Stimulated activated CD8-positive, alpha-beta memory T cell treated with anti-CD3 and anti-CD28 coated beads, Interleukin-12 subunit alpha, Interleukin-12 subunit beta, amount 100 ng/mL, for 24 hours (primary cell): ENCODE data around the gene MICAL2.

Experiments
- DNase-seq: peaks from one replicate; pipeline ENCODE4 v3.0.0-alpha.2; 2020; ENCODE audit errors: extremely low read depth

MICAL2 gene

GRCh38 chr11:12076840-12077534, 33.4 kb upstream of the MICAL2 start:
- DNase-seq: no peak

- no peak for DNase-seq
Measured at GRCh38 chr11:12077535-12078280, 32.7 kb upstream of the MICAL2 start.

DNA sequence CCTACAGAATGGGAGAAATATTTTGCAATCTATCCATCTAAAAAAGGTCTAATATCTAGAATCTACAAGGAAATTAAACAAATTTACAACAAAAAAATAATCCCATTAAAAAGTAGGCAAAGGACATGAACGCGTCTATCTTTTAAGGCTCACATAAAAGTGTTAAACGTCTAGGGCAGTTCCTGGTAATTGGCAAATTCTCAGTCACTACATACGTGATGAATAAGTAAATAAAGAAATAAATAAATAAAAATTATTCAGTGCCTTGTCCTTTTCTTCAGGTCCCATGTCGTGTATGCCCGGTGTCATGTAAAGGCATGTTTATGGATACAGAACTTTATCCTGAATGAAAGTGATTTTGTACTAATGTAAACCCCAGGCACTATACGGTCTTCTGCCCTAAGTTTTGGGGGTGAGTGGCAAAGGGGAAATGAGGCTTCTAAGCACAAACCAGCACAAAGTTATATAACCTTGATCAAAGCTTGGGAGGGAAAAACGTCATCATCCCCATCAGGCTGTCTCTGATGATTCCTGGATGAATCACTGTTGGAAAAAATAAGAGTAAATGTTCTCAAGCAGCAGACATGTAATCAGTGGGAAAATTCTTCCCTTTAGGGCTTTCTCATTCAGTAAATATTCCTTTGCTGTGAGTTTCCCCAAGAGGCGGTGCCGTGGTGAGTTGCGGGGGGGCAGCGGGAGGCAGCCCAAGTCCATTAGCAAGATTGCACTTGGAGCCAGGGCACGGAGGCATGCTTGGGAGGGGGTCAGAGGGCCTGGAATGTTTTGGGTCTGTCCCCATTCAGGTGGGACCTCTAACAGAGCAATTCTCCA, 30.4 kb upstream of the MICAL2 start:
- no peak for DNase-seq

GRCh38 chr11:12083380-12083779, 27.0 kb upstream of the MICAL2 start:
- no peak for DNase-seq

DNA sequence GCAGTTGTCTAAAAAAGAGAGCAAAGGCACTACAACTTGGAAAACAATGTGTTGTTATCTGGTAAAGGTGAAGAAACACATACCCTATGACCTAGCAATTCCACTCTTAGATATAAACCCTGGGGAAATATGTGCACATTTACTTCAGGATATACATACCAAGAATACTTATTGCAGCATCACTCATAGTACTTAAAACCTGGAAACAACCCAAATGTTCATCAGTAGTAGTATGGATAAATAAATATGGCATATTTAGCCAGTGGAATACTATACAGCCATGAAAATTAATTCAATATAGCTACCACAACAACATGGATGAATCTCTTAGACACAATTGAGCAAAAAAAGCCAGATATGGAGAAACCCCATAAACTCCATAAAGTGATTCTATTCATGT, 26.1 kb upstream of the MICAL2 start:
- DNase-seq: no peak

DNA sequence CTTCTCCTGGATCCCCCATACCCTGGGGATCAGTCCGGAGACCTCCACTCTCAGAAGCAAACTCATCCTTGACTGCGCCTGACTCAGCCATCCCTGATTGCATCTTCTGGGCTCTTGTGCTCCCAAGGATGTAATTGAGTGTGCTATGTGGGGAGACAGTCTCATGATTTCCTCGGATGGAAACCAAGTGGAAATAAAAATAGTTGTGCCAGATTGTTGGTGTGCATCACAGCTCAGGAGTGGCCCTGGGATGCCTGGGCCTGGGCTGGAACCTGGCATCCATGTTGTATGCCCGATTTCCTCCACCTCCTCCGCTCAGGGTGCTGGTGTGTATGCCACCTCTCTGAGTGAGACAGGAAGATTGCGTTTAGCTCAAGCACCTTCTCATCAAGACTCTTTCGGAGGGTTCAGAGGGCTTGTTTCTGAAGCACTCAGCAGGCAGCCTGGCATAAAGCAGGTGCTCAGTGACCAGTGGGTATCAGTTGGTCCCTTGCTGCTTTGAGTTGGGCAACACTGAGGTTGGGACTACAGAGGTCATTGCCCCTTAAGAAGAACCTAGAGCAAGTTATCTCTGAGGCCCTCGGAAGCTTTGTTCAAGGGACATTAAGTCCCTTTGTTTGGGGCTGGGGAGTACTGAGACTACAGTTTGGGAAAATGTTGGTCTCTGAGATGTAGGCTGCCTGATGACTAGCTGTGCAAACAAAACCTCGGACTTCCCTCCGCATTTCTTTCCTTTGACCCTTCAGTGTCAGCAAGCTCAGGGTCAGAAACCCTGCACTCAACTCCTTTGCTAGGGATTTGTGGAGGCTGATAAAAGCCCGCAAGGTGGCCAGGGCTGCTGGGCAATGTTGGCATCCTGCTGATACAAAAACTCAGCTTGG, 24.8 kb upstream of the MICAL2 start:
- DNase-seq: no peak

DNA sequence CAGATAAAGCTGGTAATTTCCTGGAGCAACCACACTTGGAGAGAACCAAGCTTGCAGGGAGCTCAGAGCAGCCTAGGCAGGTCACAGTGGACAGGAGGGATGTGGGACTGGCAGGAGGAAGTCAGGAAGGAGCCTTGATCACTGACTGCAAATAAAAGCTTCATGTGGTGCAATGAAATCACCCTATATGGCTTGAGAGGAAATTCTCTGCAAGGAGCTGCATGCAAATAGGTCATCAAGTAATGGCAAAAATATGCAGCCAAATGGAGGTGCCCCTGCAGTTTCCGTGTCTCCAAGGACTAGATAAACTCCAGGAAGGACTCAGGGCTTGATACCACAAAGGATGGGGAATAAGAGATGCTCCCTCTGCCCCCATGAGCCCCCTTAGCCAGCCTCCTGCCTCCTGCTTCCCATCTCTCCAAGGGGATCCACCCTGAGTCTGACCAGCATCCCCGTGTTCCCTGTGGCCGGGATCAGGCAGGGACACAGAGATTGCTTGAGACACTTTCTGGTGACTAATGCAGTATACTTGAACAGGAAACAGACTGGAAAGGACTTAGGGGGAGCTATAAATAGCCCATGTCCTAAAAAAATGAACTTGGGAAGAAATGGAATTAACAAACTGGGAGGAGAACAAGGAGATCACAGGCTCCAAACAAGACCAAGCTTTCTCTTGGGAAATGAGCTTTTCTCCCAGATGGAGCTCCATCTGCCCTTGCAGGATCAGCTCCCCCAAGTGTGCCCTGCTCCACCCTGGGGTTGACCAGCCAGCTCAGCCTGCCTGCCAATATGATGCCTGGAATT, 23.9 kb upstream of the MICAL2 start:
- DNase-seq: no peak

DNA sequence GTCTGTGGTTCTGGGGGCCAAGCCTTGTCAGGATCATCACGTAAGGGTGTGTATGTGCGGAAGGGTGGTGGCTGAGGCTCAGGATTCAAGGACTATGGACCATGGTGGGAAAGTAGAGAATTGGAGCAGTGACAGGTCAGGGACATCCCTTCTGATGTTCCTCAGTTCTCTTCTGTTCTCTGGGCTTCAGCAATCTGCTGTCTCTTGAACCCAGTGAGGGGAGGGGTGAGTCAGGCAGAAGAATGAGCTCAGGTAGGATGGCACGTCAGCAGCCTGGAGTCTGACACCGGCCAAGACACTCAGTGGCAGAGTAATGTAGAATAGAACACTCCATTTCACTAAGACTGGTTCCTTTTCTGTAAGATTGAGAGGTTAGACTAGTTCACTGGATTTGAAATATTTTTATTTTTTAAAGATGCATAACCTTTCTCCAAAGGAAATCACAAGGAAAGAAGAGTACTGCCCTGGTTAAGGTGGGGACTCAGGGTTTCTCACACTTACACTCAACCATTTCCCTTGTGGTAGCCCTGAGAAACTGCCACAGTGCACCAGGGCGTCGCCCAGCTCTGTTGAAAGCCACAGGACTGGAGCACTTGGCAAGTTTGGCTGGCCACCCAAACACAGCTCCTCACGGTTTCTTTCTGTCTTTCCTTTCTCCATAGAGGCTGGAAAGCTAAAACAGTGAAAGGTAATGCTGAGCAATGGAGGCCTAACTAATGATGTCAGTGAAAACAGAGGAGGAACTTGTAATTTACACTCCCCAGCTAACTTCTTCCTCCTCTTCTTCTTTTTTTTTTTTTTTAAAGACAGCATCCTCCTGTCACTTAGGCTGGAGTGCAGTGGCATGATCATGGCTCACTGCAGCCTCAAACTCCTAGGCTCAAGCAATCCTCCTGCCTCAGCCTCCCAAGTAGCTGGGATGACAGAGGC, 23.1 kb upstream of the MICAL2 start:
- DNase-seq: no peak

DNA sequence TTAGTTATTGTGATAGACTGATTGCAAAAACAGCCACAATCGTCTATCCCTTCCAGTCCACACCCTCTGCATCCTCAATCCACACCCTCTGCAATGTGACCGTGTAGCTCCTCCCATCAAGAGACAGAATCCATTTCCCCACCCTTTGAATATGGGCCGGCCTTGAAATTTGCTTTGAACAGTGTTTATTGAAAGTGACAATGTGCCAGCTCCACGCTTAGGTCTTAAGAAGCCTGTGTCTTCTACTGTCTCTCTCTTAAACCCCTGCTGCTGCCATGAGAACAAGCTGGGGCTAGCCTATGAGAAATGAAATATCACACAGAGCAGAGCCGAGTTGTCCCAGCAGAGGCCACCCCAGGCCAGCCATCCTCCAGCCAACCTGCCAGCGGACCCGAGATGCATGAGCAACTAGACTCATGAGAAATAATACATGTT, 22.3 kb upstream of the MICAL2 start:
- no peak for DNase-seq

GRCh38 chr11:12088531-12088930, 21.9 kb upstream of the MICAL2 start:
- no peak for DNase-seq

DNA sequence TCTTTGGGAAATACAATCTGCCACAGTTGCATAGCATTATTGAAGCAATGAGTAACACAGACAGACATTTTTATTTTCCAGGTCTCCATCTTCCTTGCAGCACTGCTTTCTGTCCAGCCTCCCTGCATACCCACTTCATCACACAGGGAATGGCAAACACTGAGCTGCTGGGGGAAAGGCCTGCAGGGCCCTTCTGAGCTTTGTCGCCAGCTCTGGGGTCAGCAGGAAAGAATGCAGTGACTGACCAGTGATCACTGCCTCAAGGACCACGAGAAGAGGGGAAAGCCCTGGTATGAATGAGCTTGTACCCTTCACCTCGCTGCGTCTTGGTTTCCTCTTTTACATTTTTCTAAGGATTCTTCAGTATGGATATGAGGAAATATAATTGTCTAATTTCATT, 21.3 kb upstream of the MICAL2 start:
- no peak for DNase-seq

- no peak for DNase-seq
Measured at GRCh38 chr11:12089473-12089872, 20.9 kb upstream of the MICAL2 start.

DNA sequence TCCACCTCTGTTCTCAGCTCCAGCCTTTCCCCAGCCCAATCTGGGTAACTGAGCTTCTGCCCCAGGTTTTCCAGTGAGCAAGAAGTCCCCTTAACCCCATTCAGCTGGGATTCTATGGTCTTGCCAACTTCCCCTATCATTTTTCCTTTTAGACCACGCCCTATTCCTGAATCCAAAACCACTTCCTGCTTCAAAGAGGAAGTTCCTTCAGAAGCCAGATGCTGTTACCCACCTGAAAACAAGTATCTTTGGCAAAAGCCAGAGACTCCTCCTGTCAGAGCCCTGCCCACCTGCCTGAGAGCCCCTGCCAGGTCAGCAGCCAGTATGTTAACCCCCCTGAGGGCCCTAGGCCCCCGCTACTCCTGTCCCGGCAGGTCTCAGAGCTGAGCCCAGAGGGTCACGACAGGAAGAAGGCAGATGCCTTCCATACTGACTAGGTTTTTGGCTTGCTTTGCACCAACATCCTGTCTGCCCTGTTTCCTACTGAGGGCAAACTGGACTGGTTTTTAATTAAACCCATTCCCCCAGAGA, 20.3 kb upstream of the MICAL2 start:
- DNase-seq: no peak

GRCh38 chr11:12090761-12091258, 19.6 kb upstream of the MICAL2 start:
- no peak for DNase-seq

DNA sequence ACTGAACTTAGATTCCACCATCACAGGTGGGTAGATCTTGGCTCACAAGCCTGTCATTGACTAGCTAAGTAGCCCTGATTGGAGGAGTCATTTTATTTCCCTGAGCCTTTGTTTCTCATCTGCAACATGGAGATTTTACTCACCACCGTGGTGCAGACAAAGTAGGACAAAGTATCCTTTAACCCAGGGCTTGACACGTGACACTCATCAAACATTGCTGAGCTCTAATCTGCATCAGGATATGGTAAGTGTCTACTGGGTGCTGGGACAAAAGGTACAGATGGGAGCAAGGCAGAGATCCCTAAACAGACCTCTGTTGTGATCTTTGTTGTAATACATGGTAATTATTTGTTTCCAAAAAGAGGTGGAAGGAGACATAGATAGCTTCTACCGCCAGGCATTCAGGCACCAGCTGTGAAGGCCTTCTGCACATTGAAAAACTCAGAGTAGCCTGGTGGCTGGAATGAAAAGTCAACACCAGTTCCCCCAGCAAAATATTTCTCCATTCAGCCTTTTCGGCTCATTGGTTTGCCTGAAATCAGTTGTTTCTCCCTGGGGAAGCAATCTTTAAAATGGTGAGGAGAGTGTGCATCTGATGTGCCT, 18.3 kb upstream of the MICAL2 start:
- no peak for DNase-seq

DNA sequence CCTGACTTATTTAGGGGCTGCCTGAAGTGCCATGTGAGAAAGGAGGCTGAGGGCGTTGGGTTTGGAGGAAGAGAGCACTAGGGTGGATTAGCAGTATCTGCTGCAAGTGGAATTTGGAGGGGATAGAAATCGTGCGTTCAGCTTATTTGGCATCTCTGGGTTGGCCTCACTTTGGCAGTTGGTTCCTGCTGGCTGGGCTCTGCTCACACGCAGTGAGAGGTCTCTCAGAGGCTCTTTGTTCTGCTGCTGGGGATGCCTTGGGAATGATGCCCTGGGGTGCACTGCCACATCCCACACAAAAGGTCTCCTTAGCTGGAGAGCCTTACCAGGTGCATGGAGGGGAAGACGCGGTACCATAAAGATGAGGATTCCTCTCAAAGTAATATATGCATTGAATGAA, 17.7 kb upstream of the MICAL2 start:
- no peak for DNase-seq

GRCh38 chr11:12094872-12095800, 15.3 kb upstream of the MICAL2 start:
- no peak for DNase-seq

DNA sequence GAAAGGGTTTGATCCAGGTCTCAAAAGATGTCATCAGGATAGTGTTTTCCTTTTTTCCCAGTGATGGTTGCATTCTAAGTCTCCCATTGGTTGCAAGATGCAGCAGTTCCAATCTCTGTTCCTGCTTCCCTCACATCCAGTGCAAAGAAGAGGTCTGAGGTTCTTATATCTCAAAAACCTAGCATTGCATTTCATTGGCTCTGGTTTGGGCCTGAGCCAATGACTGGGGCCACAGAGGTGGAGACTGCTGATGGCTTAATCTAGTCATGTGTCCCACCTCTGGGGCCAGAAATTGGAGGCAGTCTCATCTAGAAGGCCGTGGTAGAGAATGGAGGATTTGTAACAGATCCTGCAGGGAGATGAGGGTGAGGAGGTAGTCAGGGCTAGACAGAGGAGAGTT, 13.2 kb upstream of the MICAL2 start:
- DNase-seq: no peak
